HG03565 (cell line): ENCODE measurements around the gene RALGPS1.

Source experiments
- ATAC-seq: cut with Tn5 transposase; IDR thresholded peaks from one replicate; pipeline ENCODE4 v1.9.1; 2021; ENCODE audit warnings: mild to moderate bottlenecking, moderate library complexity; ENCODE audit not compliant: unreplicated experiment

Gene RALGPS1

DNA sequence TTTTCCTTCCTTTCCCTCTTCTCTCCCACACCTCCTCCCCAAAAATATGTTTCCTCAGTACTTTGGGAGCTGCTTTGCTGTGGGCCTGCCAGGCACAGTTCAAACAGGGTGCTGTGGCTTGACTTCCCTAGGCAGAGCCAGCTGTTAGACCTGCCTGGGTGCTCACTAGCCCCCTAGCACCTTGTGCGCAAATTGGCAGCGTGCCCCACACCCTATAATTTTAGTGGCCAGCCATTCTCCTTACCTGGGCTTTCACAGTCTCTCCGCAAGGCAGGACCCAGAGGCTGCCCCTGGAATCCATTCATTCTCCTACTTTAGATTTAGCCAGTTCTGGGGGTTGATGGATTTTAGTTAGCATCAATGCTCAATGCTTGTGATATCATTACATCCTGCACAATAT lies 135.6 kb downstream of the RALGPS1 start:
- ATAC-seq: no peak

DNA sequence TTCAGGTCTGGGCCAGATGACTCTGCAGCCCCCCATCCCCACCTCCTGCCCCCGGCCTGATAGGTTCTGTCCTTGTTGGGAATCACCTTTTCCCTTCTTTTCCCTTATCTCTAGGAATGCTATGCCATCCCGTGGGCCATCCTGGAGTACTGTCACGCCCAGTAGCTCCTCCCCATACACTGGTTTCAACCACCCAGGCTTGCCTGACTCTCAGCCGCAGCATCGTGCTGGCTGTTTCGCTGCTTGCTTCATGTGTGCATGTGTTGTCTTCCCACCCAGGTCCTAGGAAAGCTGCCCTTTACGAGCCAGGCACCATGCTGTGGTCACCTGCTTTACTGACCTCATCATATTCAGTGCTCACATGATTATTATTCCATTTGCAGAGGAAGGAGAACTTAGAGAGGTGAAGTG lies 136.0 kb downstream of the RALGPS1 start:
- ATAC-seq: no peak

DNA sequence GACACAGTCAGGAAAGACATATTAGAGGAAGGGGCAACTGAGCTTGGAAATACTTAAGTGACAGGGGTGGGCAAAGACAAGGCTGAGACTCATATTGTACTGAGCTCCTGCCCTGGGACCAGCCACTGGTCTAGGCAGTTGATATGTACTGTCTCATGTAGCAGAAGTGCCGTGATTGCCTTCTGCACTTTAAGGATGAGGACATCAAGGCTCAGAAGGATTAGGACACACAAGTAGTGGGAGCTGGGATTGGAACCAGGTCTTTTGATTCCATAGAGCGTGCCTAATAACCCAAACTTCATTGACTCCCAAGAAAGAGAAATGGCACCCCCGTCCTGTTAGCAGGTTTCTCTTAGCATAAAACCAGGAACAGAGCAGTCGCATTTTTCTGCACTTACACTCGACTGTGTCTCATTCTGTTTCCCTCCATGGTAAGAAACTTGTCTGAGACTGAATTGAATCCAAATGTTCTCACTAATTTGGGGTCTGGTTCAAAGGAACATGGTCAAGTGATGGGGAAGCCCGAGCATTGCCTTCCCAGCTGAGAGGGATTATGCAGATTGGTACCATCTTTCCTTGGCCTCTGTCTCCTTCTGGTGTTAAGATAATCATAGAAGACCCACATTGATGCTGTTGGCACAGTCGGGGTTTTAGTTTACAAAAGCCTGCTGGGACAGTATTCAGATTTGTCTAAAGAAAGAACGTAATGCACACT lies 137.5 kb downstream of the RALGPS1 start:
- ATAC-seq: no peak

DNA sequence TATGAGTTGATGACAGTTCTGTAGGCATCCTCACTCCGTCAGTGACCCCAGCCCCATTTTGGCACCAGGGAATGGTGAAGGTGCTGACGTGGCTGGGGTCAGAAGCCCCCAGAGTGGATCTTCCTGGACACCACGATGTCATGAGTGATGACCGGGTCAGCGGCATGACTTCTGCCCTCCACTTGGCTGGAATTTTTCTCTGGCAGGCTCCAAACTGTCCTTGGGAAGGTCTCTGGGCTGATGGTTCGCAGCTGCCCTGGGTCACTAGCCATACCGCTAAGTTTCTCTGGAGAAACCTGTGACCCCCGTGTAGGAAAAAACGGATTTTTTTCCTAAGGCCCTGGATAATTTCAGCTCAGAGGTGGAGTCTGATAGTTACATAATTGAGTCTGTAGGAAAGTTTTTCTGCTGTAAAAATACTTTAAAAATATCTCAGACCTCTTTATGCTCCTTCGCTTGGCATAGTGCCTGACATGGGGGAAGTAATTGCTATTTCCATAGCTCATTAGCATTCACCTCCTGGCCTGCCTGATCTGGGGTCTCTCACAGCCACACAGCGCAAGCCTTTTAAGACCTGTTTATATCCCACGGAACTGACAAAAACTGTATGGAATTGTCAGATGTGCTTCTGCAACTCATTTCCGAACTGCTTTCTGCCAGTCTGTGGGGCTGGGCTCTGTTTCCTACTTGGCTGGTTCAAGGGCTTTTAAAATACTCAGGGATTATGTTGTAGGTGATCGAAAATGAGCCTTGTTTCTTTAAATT lies 138.7 kb downstream of the RALGPS1 start:
- ATAC-seq: no peak

DNA sequence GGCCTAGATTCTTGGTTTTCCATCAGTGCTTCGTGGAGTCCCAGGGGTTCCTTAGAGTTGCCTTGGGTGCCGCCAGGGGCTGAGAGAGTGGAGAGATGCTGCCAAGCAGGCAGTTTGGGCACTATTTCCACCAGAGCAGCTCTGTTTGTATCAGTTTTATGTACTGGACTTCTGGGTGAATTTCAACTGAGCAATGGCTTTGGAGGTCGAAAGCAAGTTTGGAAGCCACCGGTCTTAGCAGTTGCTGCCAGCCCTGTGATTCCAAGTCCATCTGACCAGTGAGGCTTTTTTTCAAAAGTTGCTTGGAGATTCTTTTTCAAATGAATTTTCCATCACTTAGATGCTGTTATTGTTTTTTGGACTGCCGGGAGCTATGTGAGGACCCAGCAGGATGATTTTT lies 139.4 kb downstream of the RALGPS1 start:
- ATAC-seq: no peak

DNA sequence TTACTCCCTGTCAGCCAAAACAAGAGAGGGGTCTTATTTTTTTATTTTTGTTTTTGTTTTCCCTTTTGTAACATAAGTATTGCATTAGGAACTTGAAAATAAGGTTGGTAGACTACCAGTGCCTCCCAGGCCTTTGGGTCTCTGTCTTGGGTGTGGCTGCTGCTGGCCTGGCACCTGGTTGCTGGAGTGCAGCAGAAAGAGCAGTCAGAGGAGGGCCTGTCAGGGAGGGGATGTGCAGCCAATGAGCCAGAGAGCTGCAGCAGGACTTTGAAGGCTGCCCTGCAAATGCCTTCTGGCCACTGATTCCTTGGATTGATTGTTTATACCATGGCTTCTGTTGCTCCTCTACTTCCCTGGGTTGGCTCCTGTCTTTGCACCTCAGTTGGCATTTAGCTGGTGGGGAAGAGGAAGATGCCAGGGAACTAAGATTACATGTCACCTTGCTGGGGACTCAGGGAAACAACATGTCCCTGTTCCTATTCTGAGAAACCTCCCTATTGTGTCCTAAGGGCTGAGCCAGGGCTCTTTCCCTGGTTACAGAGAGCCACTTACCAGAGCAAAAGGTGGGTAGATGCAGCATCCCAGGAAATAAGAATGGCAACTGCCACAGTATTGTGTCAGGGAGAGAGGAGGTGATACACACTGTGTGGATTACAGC lies 141.3 kb downstream of the RALGPS1 start:
- no peak for ATAC-seq

DNA sequence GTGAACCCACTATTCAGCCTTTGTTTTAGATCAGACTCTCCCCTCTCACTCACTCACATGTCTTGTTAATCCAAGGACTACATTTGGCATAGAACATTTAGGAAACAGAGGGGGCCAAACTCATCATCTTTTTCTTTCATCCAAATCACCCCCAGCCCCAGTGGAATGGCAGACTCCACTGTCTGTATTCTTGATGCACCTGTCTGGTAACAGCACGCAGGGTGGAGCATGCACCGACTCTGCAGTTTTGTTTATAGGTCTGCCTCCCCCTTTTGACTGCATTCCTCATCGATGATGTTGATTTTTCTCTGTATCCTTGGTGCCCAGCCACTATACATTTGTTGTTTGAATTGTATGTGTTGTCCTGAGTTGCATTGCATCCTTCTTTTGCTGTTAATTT lies 141.9 kb downstream of the RALGPS1 start:
- no peak for ATAC-seq

DNA sequence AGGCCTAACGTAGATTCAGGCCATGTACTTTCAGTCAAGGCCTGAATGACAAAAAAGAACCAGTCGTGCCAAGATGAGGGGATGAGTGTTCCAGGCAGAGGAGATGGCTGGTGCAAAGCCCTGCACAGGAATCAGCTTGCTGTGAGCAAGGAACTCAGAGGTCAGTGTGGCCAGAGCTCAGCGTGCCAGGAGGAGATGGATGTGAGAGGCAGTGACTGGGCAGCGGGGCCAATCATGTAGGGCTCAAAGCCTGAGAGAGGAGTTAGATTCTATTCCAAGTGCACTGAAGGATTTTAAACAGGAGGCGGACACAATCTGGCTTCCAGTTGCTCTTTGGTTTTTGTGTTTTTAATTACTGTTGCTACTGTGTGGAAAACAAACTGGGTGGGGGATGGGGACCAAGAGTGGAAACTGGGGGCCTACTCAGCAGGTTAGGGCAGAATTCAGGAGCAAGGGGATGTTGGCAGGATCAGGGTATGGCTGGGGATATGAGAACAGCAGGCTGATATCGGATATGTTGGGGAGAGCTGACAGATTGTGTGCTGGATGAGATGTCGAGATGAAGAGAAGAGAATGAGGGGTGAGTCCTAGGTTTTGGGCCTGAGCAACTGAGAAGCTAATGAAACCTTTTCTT lies 143.5 kb downstream of the RALGPS1 start:
- ATAC-seq: no peak

DNA sequence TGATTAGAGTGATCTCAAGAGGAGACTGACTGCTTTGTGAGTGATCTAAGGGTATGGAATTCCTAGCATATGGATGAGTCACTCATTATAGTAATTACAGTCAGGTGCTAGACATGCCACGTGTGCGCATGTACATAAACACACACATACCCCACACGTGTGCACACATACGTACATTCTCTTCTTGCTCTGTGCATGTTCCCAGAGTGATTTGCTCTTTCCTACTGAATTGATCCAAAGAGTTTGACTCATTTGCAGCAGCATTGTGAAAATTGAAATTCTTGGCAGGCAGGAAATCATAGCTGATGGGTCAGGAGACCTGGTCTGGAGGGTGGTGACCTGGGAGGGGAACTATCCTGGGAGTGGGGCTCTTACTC lies 144.1 kb downstream of the RALGPS1 start:
- no peak for ATAC-seq

DNA sequence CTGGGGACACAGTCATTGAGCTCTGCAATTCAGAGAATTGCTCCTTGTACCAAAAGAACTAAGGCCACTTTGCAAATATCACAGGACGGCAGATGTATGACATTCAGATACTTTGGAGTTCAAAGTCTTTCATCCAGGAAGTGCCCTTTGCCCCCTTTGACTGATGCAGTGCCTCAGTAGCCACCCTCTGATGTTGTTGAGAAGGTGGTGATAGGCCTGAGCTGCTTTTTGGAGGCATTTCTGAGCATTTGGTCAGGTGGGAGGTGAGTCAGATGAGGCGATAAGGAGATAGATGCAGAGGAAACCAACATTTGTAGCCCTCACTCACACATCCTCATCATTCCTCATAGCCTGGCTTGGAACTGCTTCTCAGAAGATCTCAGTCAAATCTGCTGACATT lies 144.4 kb downstream of the RALGPS1 start:
- ATAC-seq: no peak

DNA sequence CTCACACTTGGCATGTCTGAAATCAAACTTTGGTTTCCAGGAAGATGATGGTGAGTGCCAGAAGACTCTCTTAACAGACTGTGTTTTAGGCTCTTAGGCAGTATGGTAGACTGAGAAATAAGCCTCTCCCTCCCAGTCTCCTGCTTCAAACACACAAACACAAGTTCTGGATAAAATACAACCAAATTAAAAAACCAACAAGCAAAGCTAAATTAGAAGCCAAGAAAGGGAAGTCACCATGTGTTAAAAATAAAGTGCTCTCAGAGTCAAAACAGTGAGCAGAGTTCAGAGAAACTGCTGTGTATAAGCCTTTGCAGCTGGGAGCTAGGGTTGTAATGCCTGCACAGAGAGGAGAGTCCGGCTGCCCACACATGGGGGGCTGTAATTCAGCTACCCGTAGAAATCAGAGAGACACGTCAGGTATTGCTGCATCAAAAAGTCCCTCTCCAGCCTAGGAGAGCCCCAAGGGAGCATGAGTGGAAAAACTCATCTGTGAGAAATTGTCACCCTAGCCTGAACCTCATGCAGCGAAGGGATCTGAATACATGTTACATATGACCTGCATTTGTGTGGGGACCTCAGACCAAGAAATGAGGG lies 145.3 kb downstream of the RALGPS1 start:
- ATAC-seq: no peak

DNA sequence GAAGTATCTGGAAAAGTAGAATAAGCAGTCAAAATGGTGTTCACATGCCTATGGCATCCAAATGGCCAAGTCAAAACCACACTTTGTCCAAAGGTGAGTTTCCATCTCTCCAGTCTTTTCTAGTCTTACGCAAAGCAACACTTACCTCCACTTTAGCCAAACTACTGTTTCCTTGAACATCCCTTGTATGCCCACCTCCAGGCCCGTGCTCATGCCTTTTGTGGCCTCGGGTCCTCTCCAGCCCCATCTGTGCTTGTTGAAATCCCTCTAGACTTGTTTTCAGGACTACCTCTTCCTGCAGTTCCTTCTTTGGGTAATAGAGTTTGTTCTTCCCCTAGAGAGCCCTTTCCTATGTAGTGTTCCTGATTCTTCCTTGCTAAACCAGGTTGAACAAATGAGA lies 146.8 kb downstream of the RALGPS1 start:
- ATAC-seq: no peak

DNA sequence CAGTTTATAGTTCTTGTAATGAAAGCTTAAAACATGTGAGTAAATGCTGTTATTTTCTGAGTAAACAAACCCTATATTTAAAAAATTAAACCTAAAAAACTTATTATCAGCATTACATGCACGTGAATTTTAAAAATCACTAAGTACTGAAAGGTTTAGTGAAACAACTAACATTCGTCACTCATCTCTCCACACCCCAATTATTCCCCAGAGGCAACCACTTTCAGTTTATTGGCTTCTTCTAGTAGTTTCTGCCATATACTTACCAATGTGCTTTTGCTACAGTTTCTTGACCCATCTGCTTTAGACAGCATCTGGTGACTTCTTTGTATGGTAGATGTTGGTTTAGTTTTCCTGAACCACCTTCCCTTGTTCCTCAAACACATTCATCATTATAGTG lies 149.8 kb downstream of the RALGPS1 start:
- no peak for ATAC-seq

DNA sequence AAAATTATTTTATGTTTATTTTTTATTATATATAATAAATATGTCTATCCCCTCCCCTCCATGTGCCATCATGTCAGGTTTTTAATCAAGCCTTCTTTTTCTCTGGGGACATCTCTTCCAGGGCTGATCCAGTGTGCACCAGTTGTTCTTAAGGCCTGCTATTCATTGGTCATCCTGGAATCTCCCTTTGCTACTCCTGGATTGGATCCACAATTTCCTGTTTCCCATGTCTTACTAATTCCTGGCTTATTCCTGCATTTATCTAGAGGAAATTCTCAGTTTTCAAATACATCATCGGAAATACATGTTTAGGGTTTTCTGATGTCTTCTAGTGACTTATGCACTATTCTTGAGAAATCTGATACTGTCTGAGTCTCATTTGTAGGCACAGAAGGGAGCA lies 151.0 kb downstream of the RALGPS1 start:
- ATAC-seq: no peak

DNA sequence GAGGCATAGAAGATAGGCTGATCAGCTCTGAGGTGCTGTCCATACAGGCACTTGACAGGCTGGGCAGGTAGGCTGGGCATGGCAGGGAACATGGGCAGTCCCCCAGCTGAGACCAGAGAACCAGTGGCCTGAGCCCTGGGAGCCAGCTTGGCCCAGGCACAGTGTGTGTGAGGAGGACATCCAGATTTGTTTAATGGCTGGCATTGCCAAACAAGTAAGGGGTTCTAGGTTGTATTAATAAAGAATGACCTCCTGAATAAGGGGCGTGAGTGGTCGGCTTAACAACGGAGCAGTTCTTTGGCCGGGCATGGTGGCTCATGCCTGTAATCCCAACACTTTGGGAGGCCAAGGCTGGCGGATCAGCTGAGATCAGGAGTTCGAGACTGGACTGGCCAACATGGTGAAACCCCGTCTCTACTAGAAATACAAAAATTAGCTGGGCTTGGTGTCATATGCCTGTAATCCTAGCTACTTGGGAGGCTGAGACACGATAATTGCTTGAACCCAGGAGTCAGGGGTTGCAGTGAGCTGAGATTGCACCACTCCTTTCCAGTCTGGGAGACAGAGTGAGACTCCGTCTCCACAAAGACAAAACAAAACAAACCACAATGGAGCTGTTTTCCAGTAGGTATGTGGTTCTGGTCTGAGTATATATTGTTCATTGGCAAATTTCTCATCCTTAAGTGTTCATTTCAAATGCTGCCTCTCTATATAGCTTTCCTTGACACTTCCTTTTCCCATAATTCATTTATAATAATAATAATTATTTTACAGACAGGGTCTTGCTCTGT lies 151.7 kb downstream of the RALGPS1 start:
- ATAC-seq: no peak

DNA sequence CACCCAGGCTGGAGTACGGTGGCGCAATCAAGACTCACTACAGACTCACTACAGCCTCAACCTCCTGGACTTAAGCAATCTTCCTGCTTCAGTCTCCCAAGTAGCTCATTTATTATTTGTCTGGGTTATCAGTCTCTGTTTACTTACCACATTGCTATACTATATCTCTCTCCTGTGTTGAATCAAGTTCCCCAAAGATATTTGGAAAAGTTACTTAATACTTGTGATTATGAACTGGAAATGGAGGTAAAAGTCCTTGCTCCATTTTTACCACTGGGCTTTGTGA lies 152.2 kb downstream of the RALGPS1 start:
- ATAC-seq: no peak

DNA sequence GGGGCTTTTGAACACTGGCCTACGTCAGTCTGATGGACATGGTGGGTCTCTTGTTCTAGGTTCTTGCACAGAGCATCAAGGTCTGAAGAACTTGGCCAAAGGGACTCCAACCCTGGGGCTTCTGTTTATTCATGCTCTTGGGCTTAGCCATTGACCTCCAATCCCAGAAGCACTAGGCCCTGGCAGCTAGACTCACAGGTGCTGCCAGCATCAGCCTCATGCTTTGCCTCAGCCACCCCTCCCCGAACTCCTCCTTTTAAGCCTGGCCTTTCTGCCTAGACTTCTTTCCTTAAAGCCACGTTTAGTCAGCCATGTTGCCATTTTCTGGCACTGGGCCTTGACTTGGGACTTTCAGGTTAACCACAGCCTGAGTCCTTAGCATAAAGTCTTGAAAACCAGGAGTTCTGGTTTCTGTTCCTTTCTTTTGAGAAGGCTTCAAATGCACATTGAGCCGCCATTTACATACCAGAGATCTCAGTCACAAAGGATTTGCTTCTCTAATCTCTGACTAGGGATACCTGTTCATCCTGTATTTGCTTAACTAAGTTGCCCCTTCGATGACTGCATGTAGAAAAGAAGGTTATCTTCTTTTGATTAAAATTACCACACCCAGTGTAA lies 153.1 kb downstream of the RALGPS1 start:
- no peak for ATAC-seq

DNA sequence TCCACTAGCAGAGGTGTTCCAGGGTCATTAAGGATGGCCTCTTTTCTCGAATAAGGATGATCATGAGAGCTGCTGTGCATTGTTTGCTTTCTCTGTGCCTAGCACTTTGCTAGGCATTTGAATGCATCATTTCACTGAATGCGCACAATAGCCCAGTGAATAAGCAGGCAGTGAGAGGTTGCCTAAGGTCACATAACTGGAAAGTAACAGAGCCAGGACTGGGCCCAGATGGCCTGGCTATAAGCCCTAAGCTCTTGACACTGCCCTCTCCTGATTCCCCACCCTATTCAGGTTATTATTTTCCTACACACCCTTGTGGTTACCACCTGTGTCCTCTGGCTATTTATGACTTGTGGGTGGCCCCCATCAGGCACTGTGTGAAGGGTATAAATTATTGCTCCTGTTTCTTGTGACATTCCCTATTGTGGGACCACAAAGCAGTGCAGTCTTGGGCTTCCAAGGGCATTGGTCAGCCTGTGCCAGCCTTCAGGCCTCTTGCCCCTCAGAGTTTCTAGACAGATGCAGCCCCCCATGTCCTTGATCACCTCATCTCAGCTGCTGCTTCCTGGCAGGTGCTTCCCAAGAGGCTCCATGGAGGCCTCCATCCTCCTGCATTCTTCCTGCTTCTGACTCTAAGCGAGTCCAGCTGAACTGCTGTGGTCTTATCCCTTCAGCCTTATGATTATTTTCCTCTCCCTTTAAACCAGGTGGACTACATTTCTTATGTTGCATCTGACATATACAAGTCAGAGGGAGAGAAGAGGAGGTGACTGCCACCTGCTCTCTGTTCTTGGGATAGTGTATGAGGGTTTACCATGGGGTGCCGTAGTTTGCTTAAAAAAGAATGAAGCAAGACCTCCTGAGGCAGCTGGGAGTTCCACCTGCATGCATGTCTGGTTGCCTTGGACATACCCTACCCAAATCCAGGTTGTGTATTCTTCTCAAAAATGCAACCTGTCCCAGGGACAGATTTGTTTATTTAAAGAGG lies 160.3 kb downstream of the RALGPS1 start:
- no peak for ATAC-seq
